Amygdala (tissue), 56 donors: ENCODE data around the gene EFR3B.
"Not testable (repeated sequence)": the region's sequence is repeated elsewhere in the genome, so short reads cannot be mapped to it uniquely, and the experiment has no call there.

Source experiments
- DNase-seq, 56 donors: peaks; one replicate each; lab custom pipeline; 2025; lab: John Stamatoyannopoulos, UW

Gene EFR3B

GRCh38 chr2:25132299-25132635, 90.4 kb downstream of the EFR3B start:
- DNase-seq: no peak

GRCh38 chr2:25132693-25133092, 90.8 kb downstream of the EFR3B start:
- no peak for DNase-seq

GRCh38 chr2:25140535-25140934, 98.7 kb downstream of the EFR3B start:
- DNase-seq: not testable (repeated sequence)

GRCh38 chr2:25141120-25141519, 99.2 kb downstream of the EFR3B start:
- DNase-seq: no peak

GRCh38 chr2:25145803-25146202, 103.9 kb downstream of the EFR3B start:
- no peak for DNase-seq

GRCh38 chr2:25146896-25147295, 105.0 kb downstream of the EFR3B start:
- DNase-seq: no peak

- no peak for DNase-seq
Observed at GRCh38 chr2:25149646-25150045, 107.8 kb downstream of the EFR3B start.

GRCh38 chr2:25150993-25151392, 109.1 kb downstream of the EFR3B start:
- not testable (repeated sequence) for DNase-seq

- peak in 2 of 56 donors; percentile 4 for DNase-seq
Observed at GRCh38 chr2:25151718-25152117, 109.8 kb downstream of the EFR3B start.

- DNase-seq: no peak
Observed at GRCh38 chr2:25155401-25155800, 113.5 kb downstream of the EFR3B start.

- no peak for DNase-seq
Observed at GRCh38 chr2:25158096-25158852, 116.4 kb downstream of the EFR3B start.

GRCh38 chr2:25159949-25160348, 118.1 kb downstream of the EFR3B start:
- no peak for DNase-seq

GRCh38 chr2:25160376-25160775, 118.5 kb downstream of the EFR3B start:
- DNase-seq: no peak

GRCh38 chr2:25161055-25161781, 119.3 kb downstream of the EFR3B start:
- DNase-seq: peak in 13 of 56 donors; percentile 3 to 28 (median 15)

- DNase-seq: not testable (repeated sequence)
Observed at GRCh38 chr2:25162061-25162460, 120.2 kb downstream of the EFR3B start.

- no peak for DNase-seq
Observed at GRCh38 chr2:25164561-25164960, 122.7 kb downstream of the EFR3B start.

- DNase-seq: peak in 19 of 56 donors; percentile 5 to 43 (median 15)
Observed at GRCh38 chr2:25165992-25166875, 124.4 kb downstream of the EFR3B start.

GRCh38 chr2:25168256-25169072, 126.6 kb downstream of the EFR3B start, which contains the start of gene POMC:
TSS of gene POMC (minus strand) at chr2:25168580. CDS start at chr2:25164772, 3,808 bp downstream.
- no peak for DNase-seq

- no peak for DNase-seq
Observed at GRCh38 chr2:25169073-25169470, 127.2 kb downstream of the EFR3B start.

- no peak for DNase-seq
Observed at GRCh38 chr2:25170888-25171287, 129.0 kb downstream of the EFR3B start.
